ENCODE data around the gene CNKSR2.

Gene CNKSR2

DNA sequence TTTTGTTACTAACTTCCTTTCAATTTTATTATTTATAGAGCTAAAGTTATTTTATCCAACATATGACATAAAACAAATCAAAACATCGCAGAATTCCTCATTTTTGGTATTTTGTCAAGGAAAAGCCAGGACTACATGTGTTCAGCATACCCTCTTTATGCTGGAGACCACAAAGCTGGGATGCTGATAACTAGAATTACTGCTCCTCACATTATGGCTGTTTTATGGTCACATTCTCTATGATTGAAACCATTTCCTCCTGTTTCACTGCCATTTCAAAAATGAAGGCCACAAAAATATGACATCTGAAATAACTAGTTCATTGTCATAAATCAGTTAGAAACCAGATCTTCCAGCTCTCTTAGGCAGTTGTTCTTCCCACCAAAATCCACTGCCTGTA, 242.2 kb downstream of the CNKSR2 start:
- DNase-seq: no peak

- DNase-seq: no peak
Observed at GRCh38 chrX:21620234-21620633, 246.0 kb downstream of the CNKSR2 start.

DNA sequence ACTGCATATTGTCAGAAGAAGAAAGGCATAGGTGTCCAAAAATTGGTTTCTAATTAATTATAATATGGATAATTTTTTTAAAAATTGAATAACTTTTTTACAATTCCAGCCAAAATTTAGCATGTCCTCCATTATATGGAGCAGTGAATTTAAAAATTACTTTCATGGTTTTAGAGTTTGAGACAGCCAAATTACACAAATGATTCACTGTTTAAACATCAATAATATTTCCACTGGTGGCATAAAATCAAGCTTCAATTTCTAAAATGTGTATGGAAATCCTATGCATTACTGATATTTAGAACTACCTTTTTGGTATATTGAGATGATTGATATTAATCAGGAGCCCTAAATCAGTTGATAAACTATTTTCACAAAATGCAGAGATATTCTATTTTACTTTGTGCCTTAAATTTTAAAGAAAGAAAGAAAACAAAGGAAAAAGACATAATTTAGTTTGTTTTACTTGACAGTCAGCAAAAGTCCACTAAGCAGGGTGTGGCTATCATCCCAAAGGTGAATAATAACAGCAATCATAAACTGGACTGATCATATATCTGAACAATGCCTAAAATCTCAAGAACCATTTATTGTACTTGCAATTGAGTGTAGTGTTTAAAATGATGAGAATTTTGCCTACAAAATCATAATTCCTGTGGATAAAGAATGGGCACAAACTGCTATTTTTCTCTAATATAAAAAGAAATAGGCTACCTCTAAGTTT, 249.7 kb downstream of the CNKSR2 start:
- DNase-seq: no peak

DNA sequence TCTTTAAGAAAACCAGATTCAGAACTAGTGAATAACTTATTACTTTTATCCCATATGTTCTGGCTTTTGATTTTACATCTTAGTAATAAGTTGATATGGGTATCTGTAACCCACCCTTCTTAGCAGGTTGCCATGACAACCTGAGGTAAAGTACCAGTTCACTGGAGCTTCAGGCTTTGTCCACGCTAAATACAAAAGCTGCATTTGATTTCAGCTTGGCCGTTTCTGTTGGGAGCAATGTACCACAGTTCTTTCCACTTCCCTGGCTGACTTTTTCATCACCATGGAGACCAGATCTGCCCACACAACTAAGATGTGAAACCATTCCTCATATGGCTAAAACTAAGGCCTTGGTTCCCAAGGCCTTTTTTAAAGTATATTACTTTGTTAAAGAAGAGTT, 257.8 kb downstream of the CNKSR2 start:
- DNase-seq: no peak

DNA sequence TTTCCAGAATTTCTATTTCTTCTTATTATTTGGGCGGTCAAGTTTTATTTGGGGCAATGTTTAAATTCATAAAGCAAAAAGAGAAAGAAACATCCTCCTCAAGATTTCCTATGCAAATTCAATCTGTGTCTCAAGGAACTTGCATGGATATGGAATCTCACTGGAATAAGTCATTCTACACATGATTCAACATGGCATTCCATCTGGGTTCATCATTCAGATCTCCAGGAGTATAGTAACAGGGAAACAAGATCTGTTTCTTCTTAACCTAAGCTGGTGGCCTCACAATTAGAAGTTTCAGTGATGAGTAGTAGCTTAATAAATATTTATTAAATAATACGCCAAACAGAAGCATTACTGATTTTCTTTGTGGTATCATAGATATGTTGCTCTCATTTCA, 264.1 kb downstream of the CNKSR2 start:
- no peak for DNase-seq

- DNase-seq: no peak
Observed at GRCh38 chrX:21639775-21640174, 265.6 kb downstream of the CNKSR2 start.

- no peak for DNase-seq
Observed at GRCh38 chrX:21645431-21645830, 271.2 kb downstream of the CNKSR2 start.

DNA sequence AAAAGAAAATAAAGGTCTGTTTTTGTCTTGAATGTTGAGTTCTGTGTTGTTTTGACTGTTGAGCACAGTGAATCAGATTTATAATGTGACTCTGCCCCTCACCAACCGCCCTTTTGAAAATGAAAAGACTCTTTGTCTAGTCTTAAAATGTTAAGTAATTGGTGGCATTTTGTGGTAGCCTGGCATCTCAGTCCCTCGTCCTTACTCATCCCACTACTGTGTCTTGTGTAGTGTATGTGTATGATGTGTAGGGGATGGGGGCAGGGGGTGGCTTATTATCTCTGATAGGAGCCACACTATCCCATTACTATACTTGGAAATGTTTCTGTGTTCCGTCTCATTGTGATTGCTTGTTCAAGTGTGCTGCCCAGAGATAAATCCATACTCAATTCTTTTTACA, 271.7 kb downstream of the CNKSR2 start:
- DNase-seq: no peak

GRCh38 chrX:21655901-21656586, 281.8 kb downstream of the CNKSR2 start:
- no peak for DNase-seq

DNA sequence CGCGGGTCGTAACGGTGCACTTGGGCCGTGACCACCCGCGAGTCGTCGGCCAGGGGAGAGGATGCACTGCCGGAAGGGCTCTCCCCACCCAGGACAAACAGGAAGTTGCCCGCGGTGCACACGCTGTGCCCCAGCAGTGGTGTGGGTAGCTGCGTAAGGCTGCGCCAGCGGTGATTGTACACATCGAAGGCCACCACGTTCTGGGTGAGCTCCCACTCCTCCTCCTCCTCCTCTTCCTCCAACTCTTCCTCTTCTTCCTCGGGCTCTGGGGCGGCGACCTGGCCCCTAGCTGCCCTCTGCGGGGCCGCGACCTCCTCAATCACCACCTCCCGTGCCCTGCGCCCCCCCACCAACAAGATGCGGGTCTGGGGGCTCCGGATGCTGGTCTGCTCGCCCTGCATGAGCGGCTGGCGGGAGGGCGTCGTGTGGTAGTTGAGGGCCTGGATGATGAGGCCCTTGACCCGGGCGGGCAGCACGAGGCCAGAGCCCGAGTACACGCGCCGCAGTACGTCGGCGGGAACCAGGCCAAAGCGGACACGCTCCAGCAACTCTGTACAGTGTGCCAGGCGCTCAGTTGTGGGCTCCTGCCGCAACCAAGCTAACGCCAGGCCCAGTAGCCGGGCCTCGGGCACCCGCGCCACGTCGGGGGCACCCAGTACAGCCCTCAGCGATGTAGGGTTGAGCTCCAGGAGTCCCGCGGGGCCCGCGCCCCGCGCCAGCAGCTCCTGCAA, 282.5 kb downstream of the CNKSR2 start:
- DNase-seq: no peak

GRCh38 chrX:21657318-21658151, 283.3 kb downstream of the CNKSR2 start:
- DNase-seq: no peak

GRCh38 chrX:21658152-21658737, 284.0 kb downstream of the CNKSR2 start, which contains the start of gene KLHL34:
KLHL34 (minus strand) TSS chrX:21658330; CDS start chrX:21657788, 542 bp downstream.
- no peak for DNase-seq

DNA sequence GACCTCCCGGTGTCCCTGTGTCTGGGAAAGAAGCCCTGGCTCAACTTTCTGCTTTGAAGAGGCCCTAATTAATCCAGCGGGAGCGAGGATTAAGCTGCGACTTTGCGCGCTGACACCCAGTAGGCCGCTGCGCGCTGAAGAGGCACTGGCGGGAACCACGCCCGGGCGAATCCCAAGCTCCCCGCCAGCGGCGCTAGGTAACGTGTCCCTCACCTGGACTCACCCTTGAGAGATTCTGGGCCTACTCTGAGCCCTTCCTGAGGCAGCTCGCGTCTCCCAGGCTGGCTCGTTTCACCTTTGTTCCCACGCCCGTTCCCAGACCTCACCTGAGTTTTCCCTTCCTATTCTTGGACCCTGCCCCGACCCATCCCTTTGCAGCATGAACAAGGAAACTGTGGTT, 284.5 kb downstream of the CNKSR2 start:
- DNase-seq: no peak

DNA sequence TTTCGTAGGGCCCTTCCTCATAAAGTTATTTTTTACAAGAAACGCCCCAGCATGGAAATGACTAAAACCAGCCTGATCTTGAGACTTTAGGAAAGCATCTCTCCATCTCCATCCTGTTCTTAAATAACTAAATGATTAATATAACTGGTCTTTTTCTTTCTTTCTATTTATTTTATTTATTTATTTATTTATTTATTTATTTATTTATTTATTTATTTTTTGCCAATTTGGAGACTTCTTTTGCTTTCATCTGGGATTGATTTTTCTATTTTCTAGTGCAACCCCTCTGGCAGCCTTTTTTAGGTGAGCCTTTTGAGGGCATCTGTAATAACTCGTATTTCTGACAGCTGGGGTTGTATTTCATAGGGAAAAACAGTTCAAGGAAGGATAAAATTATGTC, 285.1 kb downstream of the CNKSR2 start:
- no peak for DNase-seq

- no peak for DNase-seq
Observed at GRCh38 chrX:21660156-21660555, 285.9 kb downstream of the CNKSR2 start.

GRCh38 chrX:21661316-21661715, 287.1 kb downstream of the CNKSR2 start:
- no peak for DNase-seq

DNA sequence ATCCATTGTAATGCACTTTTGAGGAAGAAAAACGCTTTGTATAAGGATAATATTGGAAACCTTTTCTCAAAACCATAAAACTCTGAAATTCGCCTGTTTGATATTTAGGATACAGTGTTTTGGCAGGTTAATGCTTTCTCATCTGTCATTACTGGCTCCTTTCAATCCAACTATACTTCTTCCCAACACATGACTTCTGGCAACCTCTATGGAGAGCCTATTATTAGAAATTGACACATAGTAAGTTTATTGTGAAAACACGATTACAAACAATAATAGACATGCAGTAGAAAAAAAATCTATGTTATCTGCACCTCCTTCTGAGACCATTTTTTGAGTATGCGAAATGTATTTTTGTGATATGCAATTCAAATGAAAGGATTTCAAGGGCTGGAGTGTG, 288.5 kb downstream of the CNKSR2 start:
- DNase-seq: no peak

DNA sequence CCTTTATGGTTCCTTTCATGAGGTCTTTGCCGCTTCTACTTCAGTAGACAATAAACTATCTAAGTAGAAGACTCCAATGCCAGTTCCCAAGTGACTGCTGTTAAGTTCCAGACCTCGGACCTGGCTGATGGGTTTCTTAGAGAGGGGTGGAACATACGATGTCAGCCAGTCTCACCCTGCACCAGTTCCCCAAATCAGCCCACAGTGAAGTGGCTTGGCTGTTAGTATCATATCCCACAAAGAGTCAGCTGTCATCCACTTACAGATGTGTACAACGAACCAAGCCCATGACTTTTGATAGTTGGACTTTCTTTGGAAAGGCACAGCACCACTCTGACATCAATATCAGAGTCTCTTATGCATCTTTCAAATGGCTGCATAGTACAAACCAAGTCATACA, 292.0 kb downstream of the CNKSR2 start:
- no peak for DNase-seq

DNA sequence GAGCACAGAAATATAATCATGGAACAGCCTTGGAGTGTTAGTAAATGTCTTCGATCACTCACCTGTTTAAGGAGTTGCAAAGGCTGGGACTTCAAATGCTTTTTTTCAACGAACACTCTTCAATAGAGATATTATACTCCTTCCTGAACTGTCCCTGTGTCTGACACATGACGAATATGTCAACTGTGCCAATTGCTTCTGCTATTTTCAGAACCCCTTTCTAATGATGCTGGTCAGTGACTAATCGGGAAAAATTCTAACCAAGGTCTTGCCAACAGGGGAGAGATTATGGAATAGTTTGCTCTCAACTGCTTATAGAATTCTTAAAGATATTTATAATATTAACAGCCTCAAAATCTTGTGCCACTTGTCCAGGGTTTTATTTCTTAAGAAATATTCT, 292.5 kb downstream of the CNKSR2 start:
- no peak for DNase-seq

- DNase-seq: no peak
Observed at GRCh38 chrX:21674430-21675186, 300.4 kb downstream of the CNKSR2 start.

GRCh38 chrX:21675931-21676330, 301.7 kb downstream of the CNKSR2 start:
- no peak for DNase-seq

Data from activated CD4-positive, alpha-beta T cell treated with anti-CD3 and anti-CD28 coated beads, Interleukin-2, Interleukin-6, amounts not matched to agents 100 ng/mL and 50 ng/mL, durations not matched to agents 16 hours and 8 hours (primary cell).